ENCODE data around the gene F2. TPM values are rescaled to one million over a fixed set of nuclear protein-coding genes. Genes with fewer than 3 reads are reported as not detected.
"Not testable (repeated sequence)": the region's sequence is repeated elsewhere in the genome, so short reads cannot be mapped to it uniquely, and the experiment has no call there.

The F2 gene
- total RNA-seq = not detected

DNA sequence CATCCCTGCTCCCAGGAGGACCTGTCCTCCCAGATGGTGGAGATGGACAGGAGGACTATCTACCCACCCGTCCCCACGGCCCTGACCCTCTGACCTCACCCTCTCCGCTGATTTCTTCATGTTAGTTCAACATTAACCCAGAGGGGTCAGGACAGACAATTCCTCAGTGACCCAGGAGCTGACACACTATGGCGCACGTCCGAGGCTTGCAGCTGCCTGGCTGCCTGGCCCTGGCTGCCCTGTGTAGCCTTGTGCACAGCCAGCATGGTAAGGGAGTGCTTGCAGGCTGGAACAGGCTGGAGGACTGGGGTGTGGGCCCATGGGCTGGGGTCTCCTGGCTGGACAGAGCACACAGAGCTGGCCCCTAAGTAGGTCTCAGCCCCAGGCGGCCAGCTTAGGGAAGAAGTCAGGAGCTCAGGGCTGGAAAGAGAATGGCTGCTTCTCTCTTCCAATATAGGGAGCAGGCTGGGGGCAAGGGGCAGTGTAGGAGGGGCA lies at the start of gene F2:
TSS of gene F2 (plus strand) at position 166 of the 495 bp plus-strand sequence. CDS start at position 189, 23 bp downstream.
- ATAC-seq (peak; percentile 28), DNase-seq (ENCODE audit: low spot score) (no peak)
- intact Hi-C loops (cut with DNase I) = no loop called here

GRCh38 chr11:46669711-46670139 lies 49.3 kb upstream of the F2 start:
- no peak for ATAC-seq
- DNase-seq (ENCODE audit: low spot score) = peak; percentile 32
- intact Hi-C loops (cut with DNase I) = no loop called here

GRCh38 chr11:46670521-46670920 lies 48.5 kb upstream of the F2 start:
- ATAC-seq; intact Hi-C loops (cut with DNase I): not testable (repeated sequence)
- DNase-seq (ENCODE audit: low spot score) = peak; percentile 40

GRCh38 chr11:46671958-46672315 lies 47.1 kb upstream of the F2 start:
- ATAC-seq (no peak), DNase-seq (ENCODE audit: low spot score) (no peak)
- intact Hi-C loops (cut with DNase I) = no loop called here

- intact Hi-C loops (cut with DNase I) = no loop called here
- DNase-seq (ENCODE audit: low spot score) = no peak
- ATAC-seq = no peak
These were observed 46.6 kb upstream of the F2 start for GRCh38 chr11:46672381-46672839.

DNA sequence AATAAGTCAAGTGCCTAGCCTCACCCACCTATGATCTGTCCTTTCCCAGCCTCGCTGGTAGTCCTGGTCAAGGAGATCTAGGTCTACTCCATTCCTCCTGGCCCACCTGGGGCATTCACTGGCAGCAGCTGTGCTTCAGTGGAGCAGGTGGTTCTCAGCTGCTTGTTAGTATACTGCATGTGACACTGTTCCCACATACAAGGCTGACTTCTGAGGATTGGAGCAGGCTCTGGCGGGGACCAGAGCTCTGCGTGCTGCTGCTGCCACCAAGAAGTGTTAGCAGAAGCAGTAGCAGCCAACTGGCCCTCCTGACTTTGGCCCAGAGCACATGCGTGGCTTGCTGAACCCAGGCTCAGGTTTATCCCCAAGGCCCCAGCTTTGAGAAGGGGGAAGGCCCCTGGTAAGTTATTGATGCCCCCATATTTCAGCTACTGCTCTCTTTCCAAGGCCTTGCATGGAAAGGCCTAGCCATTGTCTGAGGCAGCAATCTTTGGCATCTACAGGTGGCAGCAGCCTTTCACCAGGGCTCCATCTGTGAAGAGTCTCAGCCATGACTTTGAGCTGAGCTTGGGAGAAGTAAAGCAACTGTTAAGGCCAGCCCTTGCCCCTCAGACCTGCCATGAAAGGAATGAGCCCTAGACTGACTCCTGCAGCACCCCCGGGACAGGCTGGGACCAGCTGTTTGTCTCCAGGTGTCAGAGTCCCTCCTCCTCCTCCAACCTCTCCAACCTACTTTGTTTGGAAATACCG lies 45.1 kb upstream of the F2 start:
- DNase-seq (ENCODE audit: low spot score) (peak; percentile 46), ATAC-seq (no peak)
- intact Hi-C loops (cut with DNase I) = no loop called here

GRCh38 chr11:46674463-46675287 lies 44.3 kb upstream of the F2 start:
- peak; percentile 55 for DNase-seq (ENCODE audit: low spot score)
- peak; percentile 59 for ATAC-seq
- intact Hi-C loops (cut with DNase I) = no loop called here

GRCh38 chr11:46675288-46675851 lies 43.6 kb upstream of the F2 start:
- ATAC-seq (peak; percentile 72), DNase-seq (ENCODE audit: low spot score) (peak; percentile 65)
- intact Hi-C loops (cut with DNase I) = no loop called here

DNA sequence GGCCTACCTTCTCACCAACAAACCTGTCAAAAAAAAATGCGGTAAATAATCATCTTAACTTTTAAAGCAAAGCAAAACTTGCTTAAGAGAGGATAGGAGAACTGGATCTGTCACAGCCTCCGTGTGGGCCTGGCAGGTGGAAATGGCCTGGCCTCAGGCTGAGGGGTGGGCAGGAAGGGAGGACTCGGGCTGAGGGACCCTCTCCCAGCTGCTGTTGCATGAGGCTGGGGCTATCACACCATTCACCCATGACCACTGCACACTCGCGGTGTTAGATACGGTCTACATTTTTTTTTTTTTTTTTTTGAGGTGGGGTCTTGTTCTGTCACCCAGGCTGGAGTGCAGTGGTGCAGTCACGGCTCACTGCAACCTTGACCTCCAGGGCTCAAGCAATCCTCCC lies 43.1 kb upstream of the F2 start:
- DNase-seq (ENCODE audit: low spot score) (no peak), ATAC-seq (no peak)
- intact Hi-C loops (cut with DNase I) = no loop called here

- DNase-seq (ENCODE audit: low spot score) = no peak
- intact Hi-C loops (cut with DNase I) = no loop called here
- ATAC-seq = no peak
These were observed 42.4 kb upstream of the F2 start for GRCh38 chr11:46676436-46677158.

- no peak for ATAC-seq
- no peak for DNase-seq (ENCODE audit: low spot score)
- intact Hi-C loops (cut with DNase I) = no loop called here
These were observed 41.8 kb upstream of the F2 start for GRCh38 chr11:46677169-46677568.

DNA sequence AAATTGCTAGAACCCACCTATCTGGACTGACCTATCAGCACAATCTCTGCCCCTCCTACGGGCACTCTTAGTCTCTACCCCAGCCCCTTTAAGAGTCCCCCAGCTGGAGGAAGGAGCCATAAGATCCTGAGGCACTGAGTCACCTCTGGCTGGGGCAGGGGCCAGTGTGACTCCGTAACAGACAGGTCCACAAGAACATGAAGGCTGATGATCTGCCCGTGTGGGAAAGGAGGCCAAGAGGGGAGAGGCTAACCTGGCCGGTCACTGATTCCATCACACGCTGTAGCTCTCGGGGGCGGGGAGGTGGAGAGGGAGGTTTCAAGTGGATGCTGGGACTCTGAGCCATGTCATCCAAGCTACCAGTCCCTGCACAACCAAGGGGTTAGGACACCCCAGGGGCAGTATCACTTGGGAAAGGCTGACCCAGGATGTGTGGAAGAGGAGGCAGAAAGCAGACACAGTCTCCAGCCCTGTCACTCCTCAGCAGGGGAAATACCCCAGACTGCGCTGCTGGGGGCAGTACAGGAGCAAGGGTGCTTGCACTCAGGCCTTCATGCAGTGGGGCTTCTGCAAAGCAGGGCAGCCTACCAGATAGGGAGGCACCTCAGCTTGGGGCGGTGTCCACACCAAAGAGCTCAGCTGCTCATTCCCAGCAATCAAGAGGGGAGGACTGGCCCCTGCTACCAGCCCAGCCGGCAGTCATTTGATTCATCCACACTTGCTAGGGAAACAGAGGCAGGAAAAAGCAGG lies 40.8 kb upstream of the F2 start:
- no peak for DNase-seq (ENCODE audit: low spot score)
- intact Hi-C loops (cut with DNase I) = no loop called here
- no peak for ATAC-seq

- DNase-seq (ENCODE audit: low spot score) (no peak), ATAC-seq (no peak)
- intact Hi-C loops (cut with DNase I) = no loop called here
These were observed 40.3 kb upstream of the F2 start for GRCh38 chr11:46678741-46679130.

DNA sequence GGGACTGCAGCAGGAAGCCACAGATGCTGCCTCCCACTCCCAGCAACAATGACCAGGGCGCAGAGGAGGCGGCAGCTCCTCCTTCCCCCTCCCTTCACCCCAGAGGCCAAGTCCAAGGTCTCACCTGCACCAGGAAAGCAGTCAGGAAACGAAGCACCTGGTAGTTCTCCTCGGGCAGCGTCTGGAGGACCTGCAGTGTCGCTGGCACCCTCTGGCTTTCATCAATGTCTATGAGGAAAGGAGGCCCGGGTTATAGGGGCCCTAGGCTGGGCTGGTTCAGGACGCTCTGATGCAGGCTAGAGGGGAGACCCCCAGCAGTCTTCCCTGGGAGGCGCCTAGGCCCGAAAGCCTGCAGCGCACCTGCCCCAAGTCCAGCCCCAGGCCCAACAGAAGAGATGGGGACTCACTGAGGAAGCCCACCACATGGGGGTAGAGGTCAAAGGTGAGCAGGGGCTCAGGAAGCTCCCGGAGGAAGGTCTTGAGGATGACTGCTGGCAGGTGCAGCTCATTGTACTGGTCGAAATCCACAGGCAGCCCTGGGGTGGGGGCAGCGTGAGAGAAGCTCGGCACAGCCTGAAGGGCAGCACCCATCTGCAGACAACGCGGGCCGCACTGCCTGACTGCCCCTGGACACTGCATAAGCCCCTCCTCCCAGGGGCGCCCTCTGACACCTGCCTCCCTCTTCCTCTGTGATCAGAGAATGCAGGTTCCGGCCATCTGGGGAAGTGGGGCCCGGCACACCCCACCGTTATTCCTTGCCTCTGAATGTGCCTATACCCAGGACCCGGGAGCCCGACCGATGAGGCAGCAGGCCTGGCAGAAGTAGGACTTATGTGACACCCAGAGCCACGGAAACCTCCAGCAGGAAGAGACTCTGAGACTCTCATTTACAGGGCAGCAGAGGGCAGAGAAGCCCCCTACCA lies 39.5 kb upstream of the F2 start:
- intact Hi-C loops (cut with DNase I) = no loop called here
- DNase-seq (ENCODE audit: low spot score) = no peak
- no peak for ATAC-seq

DNA sequence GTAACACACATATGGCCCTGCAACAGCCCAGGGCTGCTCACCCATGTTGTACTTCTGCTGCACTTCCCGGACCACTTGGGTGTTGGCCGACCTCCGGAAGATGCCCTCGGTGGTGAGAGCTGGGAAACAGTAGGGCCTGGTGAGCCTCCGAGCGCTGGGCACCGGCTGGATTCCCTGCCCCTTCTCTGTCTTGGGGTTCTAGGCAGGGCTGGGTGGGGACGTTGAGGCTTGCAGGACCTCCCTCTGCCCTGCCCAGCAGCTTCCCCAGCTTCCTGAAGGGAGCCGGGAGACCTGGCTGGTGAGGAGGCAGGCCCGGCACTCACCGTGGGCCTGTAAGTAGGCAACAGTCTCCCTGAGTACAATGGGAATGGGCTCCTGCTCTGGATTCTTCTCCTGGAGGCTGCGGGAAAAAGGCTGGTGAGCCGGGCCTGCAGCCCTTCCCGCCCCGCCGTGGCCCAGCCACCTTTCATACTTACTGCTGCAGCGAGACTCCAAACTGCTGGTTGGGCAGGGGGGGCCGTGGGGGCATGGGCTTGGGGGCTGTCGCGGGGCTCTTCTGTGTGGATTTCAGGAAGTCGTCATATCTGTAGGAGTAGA lies 38.8 kb upstream of the F2 start:
- intact Hi-C loops (cut with DNase I) = no loop called here
- DNase-seq (ENCODE audit: low spot score) = no peak

DNA sequence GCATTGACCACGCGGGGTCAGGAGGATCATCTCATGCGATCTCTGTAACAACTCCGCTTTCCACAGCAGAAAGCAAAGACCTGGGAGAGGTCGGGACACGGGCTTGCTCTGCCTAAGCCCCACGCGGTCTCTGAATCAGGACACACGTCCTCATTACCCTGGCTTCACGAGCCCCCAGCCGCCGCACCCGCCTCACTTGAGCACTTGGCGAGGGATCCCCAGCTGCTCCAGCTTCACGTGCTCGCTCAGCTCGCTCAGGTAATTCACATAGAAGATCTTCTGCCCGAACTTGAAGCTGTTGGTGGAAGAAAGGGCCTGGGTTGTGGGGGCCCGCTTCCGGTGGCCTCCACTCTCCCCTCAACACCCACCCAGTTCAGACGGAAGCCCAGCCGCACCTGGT lies 38.2 kb upstream of the F2 start:
- ATAC-seq (no peak), DNase-seq (ENCODE audit: low spot score) (no peak)
- intact Hi-C loops (cut with DNase I) = no loop called here

More for the DNA sequence above, 38.8 kb upstream of the F2 start:
- no peak for ATAC-seq

- DNase-seq (ENCODE audit: low spot score) = no peak
- no peak for ATAC-seq
- intact Hi-C loops (cut with DNase I) = no loop called here
These were observed 37.2 kb upstream of the F2 start for GRCh38 chr11:46681814-46682213.
